GM19193 (cell line): Measurements from ENCODE around the gene HDAC3.

Source experiments
- POLR2A ChIP-seq: IDR thresholded peaks from 4 replicates; pipeline ENCODE4 v1.6.1; 2011; ENCODE audit not compliant: insufficient read depth, insufficient read length; ENCODE audit errors: extremely low read depth

HDAC3 gene

GRCh38 chr5:141623611-141624010 is 13.0 kb downstream of the HDAC3 start:
- no peak for TF ChIP-seq POLR2A

- TF ChIP-seq POLR2A = no peak
These were observed 13.5 kb downstream of the HDAC3 start for GRCh38 chr5:141623186-141623585.

GRCh38 chr5:141618804-141619554 is 17.7 kb downstream of the HDAC3 start, which contains the start of gene DIAPH1:
DIAPH1 (minus strand) TSS chr5:141619000; CDS start chr5:141618914, 86 bp downstream.
- TF ChIP-seq POLR2A = peak; percentile 77

- no peak for TF ChIP-seq POLR2A
These were observed 18.4 kb downstream of the HDAC3 start for GRCh38 chr5:141618030-141618803.

GRCh38 chr5:141617682-141618029 is 19.0 kb downstream of the HDAC3 start:
- TF ChIP-seq POLR2A = no peak

GRCh38 chr5:141617128-141617527 is 19.5 kb downstream of the HDAC3 start:
- TF ChIP-seq POLR2A = no peak

- TF ChIP-seq POLR2A = no peak
These were observed 20.5 kb downstream of the HDAC3 start for GRCh38 chr5:141615991-141616720.

- no peak for TF ChIP-seq POLR2A
These were observed 23.3 kb downstream of the HDAC3 start for GRCh38 chr5:141613344-141613743.

GRCh38 chr5:141611289-141611688 is 25.4 kb downstream of the HDAC3 start:
- TF ChIP-seq POLR2A = no peak

- no peak for TF ChIP-seq POLR2A
These were observed 27.6 kb downstream of the HDAC3 start for GRCh38 chr5:141609044-141609443.

- TF ChIP-seq POLR2A = no peak
These were observed 28.1 kb downstream of the HDAC3 start for GRCh38 chr5:141608557-141608956.

- TF ChIP-seq POLR2A = no peak
These were observed 28.6 kb downstream of the HDAC3 start for GRCh38 chr5:141608046-141608445.

- no peak for TF ChIP-seq POLR2A
These were observed 30.9 kb downstream of the HDAC3 start for GRCh38 chr5:141605523-141606277.

- no peak for TF ChIP-seq POLR2A
These were observed 32.5 kb downstream of the HDAC3 start for GRCh38 chr5:141603923-141604717.
